ENCODE measurements around the gene ARFGAP1.

DNA sequence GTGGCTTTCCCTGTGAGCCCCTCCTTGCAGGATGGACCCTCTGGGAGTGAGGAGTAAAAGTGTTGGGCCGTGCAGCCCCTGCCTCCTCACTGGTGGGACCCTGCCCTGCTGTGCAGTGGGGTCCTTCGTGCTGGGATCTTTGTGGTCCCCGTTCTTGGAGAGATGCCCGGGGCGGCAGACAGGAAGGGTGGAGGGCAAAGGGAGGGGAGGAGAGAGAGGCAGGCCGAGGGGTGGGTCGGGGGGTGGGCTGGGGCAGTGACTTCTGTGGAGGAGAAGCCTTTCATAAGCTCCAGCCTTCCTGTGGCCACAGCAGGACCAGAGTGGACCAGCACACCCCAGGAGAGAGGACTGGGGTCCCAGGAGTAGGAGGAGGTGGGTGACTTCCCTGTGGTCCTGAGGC lies 20.3 kb downstream of the ARFGAP1 start, which contains the start of gene COL20A1:
- TF ChIP-seq CREB5 (CRISPR knock-in tag; IDR thresholded peaks at IDR 0.05; ENCODE audit: low read depth) (no peak), ZFP3 (CRISPR knock-in tag; IDR thresholded peaks at IDR 0.05) (no peak), TOX (CRISPR knock-in tag; IDR thresholded peaks at IDR 0.05; ENCODE audit: borderline replicate concordance) (no peak), TCF4 (CRISPR knock-in tag; IDR thresholded peaks at IDR 0.05; ENCODE audit: borderline replicate concordance) (no peak), CSDC2 (CRISPR knock-in tag; IDR thresholded peaks at IDR 0.05) (no peak), ARNTL (CRISPR knock-in tag; IDR thresholded peaks at IDR 0.05; ENCODE audit: borderline replicate concordance, low read depth) (no peak), ZFP30 (CRISPR knock-in tag; IDR thresholded peaks at IDR 0.05) (no peak)
- TF ChIP-seq, protein P1, sequence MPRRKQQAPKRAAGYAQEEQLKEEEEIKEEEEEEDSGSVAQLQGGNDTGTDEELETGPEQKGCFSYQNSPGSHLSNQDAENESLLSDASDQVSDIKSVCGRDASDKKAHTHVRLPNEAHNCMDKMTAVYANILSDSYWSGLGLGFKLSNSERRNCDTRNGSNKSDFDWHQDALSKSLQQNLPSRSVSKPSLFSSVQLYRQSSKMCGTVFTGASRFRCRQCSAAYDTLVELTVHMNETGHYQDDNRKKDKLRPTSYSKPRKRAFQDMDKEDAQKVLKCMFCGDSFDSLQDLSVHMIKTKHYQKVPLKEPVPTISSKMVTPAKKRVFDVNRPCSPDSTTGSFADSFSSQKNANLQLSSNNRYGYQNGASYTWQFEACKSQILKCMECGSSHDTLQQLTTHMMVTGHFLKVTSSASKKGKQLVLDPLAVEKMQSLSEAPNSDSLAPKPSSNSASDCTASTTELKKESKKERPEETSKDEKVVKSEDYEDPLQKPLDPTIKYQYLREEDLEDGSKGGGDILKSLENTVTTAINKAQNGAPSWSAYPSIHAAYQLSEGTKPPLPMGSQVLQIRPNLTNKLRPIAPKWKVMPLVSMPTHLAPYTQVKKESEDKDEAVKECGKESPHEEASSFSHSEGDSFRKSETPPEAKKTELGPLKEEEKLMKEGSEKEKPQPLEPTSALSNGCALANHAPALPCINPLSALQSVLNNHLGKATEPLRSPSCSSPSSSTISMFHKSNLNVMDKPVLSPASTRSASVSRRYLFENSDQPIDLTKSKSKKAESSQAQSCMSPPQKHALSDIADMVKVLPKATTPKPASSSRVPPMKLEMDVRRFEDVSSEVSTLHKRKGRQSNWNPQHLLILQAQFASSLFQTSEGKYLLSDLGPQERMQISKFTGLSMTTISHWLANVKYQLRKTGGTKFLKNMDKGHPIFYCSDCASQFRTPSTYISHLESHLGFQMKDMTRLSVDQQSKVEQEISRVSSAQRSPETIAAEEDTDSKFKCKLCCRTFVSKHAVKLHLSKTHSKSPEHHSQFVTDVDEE (CRISPR knock-in tag; IDR thresholded peaks at IDR 0.05): no peak
